Astrocyte of the spinal cord (primary cell): ENCODE measurements around the gene SAT1.

ENCODE experiments used
- DNase-seq: peaks from one replicate; pipeline ENCODE4 v3.0.0; 2011; ENCODE audit warnings: low read depth, low spot score
- H3K4me3 ChIP-seq: 2 replicates; pipeline ENCODE4 v1.5.1; 2011; ENCODE audit warnings: low read depth, mild to moderate bottlenecking, low read length, moderate library complexity
- CTCF ChIP-seq: IDR thresholded peaks from 2 replicates; pipeline ENCODE4 v1.5.1; 2012; ENCODE audit warnings: low read depth, mild to moderate bottlenecking, low read length, inconsistent platforms
- in situ Hi-C: cut with HindIII; loops from 2 replicates; pipeline ENCODE4 v1.10.0; 2017; ENCODE audit warnings: low sequenced_read_pairs

Gene SAT1

GRCh38 chrX:23773601-23774175 lies 9.3 kb upstream of the SAT1 start:
- no peak for TF ChIP-seq CTCF
- H3K4me3 ChIP-seq: no peak overlapping the region
- DNase-seq: no peak
- in situ Hi-C loops: no loop called here

- DNase-seq: no peak
- TF ChIP-seq CTCF: no peak
- in situ Hi-C loops: no loop called here
- no peak overlapping the region for H3K4me3 ChIP-seq
Measured at GRCh38 chrX:23776363-23776762, 6.6 kb upstream of the SAT1 start.

- peak; percentile 40 for DNase-seq
- TF ChIP-seq CTCF: no peak
- in situ Hi-C loops: no loop called here
- H3K4me3 ChIP-seq: no peak overlapping the region
Measured at GRCh38 chrX:23779025-23779424, 3.9 kb upstream of the SAT1 start.

GRCh38 chrX:23782455-23782854 lies 518 bp upstream of the SAT1 start:
- TF ChIP-seq CTCF: no peak
- H3K4me3 ChIP-seq: peak overlapping the region; percentile 13
- DNase-seq: no peak
- in situ Hi-C loops: no loop called here

GRCh38 chrX:23783589-23784469 lies 856 bp downstream of the SAT1 start:
- DNase-seq: peak; percentile 16
- peak overlapping the region; percentile 80 for H3K4me3 ChIP-seq

More at GRCh38 chrX:23783589-23784469, 856 bp downstream of the SAT1 start:
- TF ChIP-seq CTCF: no peak
- in situ Hi-C loops: no loop called here
